GM10847 (cell line): ENCODE data around the gene TMEM39A.

ENCODE experiments used
- POLR2A ChIP-seq: IDR thresholded peaks from 2 replicates; pipeline ENCODE4 v1.6.1; 2011; ENCODE audit not compliant: insufficient read length; ENCODE audit errors: extremely low read depth

TMEM39A gene

DNA sequence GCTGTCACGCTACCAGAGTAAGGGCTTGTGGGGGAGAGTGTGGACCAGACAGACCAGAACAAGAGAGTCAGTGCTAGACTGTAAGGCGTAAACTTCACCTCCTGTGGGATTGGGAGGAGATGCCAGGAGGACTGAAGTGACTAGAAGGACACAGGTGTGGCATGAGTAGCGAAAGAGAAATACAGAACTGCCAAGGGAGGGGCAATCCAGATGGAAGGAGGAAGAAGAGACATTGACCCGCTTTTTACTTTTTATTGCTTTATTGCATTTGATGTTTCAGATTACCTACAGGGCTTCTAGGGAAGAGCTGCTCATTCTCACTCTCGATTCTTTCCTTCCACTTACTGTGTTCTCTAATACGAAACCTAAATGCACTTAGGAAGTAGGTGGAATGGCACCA, 7.5 kb upstream of the TMEM39A start:
- no peak for TF ChIP-seq POLR2A

GRCh38 chr3:119469418-119470189, 6.2 kb upstream of the TMEM39A start:
- TF ChIP-seq POLR2A: no peak

- TF ChIP-seq POLR2A: no peak
Measured at GRCh38 chr3:119468041-119468440, 4.6 kb upstream of the TMEM39A start.

DNA sequence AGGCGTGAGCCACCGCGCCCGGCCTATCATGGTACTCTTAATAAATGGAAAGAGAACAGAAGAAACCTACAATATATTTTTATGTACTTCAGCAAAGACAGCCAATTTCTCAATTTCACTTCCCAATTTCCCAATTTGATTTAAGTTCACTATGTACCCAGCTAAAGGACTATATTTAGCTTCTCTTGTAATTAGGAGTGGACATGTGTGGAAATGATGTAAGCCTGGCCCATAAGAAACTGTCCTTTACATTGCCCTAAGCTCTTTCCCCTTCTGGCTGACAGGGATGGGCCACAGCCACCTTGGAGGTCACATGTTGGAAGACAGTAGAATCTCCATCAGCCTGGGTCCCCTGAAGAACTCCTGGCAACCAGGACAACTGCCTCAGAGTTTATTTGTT, 6.2 kb downstream of the TMEM39A start:
- TF ChIP-seq POLR2A: no peak

GRCh38 chr3:119456469-119456868, 6.9 kb downstream of the TMEM39A start:
- TF ChIP-seq POLR2A: no peak

DNA sequence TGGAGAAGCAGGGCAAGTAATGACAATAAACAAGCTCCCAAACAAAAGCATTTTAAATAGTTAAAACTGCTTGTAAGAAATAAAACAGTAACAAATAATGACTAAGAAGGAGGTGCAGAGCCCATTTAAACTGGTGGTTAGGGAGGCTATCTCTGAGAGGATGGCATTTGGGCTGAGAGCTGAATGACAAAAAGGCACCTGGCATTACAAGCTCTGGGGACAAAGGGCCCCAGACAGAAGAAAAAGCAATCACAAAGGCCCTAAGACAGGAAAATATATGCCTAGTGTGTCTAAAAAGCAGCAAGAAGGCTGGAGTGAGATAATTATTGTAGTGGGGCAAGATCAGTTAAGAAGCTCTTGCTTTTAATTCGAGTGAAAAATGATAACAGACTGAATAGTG, 9.6 kb downstream of the TMEM39A start:
- TF ChIP-seq POLR2A: no peak

DNA sequence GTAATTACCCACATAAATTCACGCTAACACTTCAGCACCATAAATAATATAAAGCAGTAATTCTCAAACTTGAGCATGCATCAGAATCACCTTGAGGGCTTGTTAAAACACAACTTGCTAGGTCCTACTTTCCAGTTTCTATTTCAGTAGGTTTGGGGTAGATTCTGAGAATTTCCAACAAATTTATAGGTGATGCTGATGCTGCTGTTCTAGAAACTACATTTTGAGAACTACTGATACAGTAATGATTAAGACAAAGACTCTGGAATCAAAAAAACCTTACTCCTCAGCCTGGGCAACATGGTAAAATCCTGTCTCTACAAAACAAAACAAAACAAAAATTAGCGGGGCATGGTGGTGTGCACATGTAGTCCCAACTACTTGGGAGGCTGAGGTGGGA, 18.8 kb downstream of the TMEM39A start:
- no peak for TF ChIP-seq POLR2A

GRCh38 chr3:119443179-119443578, 20.2 kb downstream of the TMEM39A start:
- no peak for TF ChIP-seq POLR2A

DNA sequence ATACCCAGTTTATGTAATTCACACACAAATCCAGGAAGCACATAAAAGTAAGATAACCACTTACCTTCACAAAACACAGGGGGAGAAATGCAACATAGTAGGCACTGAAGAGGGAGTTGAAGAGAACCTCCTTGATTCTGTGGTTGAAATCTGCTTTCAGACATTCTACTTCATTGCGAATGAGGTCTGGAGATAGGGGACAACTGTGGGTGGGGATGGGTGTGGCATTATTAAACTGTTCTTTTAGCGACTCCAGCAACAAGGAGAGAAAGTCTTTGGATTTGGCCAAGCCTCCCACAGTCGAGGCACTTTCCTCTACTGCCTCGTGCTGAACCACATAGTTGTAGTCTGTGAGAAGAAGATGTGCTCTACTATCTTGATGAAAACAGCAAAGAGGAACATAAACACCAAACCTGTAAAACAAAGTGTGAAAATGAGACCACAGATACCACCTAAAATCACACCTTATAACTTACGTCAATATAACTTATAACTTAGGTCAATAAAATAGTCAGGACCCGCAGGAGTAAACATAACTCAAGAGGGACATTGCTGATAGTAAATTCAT, 25.6 kb downstream of the TMEM39A start:
- TF ChIP-seq POLR2A: no peak

- no peak for TF ChIP-seq POLR2A
Measured at GRCh38 chr3:119436977-119437376, 26.4 kb downstream of the TMEM39A start.

DNA sequence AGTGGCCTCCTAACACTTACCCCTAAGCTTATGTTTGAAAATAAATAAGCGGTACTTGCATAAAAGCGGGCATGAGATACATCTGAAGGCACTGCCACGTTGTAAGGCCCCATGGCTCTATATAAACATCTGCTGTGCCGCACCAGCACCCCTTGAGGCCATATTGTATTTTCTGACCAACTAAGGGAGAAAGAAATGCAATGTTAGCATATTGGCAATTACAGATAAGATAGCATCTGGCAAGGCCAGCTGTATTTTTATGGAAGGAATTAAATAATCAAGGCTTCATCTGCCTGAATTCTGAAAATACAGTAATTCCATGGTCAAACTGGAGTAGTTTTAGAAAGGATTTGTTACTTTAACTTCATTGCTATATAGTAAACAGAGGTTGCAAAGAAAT, 28.7 kb downstream of the TMEM39A start:
- TF ChIP-seq POLR2A: no peak

DNA sequence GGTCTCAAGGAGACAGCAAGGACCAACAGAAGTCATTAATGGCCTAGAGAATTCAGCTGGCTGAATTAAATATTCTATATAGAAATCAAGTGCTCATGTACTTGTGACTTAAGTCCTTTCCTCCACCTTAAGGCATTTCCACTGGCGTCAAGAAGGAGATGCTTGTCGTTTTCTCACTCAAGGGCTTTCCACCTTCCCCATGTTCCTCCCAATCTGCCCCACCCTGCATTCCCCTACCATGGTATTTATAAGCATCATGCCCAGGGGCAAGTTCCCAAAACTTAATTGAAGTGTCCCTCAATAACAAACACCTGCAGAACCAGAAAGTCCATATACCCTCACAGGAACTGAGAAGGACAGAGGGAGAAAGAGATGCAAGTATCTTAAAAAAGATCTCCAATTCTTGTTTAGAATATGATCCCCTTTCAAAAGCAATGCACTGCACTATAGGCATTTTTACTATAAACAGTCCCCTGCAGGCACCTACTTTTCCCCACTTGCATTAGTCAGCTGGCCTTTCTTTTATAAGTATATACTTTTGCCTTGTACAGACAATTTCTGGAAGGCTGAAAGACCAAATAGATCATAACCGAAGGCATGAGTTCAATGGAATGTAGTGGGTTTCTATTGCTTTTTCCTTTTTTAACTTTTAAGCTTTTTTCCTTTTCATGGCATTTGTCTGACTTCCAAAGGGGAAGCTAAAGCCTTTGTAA, 29.6 kb downstream of the TMEM39A start:
- TF ChIP-seq POLR2A: no peak

DNA sequence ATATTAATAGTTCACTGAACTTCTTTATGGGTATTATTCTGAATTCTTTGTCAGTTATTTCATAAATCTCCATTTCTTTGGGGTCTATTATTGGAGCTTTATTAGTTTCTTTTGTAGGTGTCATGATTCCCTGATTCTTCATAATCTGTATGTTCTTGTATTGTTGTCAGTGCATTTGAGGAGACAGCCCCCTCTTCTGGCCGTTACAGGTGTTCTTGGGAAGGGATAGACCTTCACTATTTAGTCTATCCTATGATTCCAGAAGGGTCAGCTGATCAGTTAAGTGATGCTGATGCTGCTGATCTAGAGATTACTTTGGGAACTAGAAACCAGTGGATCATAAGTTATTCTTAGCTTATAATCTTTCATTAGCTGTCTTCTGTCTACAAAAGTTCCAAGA, 34.9 kb downstream of the TMEM39A start:
- TF ChIP-seq POLR2A: no peak

- no peak for TF ChIP-seq POLR2A
Measured at GRCh38 chr3:119427669-119428068, 35.7 kb downstream of the TMEM39A start.

- TF ChIP-seq POLR2A: no peak
Measured at GRCh38 chr3:119420196-119420595, 43.2 kb downstream of the TMEM39A start.

DNA sequence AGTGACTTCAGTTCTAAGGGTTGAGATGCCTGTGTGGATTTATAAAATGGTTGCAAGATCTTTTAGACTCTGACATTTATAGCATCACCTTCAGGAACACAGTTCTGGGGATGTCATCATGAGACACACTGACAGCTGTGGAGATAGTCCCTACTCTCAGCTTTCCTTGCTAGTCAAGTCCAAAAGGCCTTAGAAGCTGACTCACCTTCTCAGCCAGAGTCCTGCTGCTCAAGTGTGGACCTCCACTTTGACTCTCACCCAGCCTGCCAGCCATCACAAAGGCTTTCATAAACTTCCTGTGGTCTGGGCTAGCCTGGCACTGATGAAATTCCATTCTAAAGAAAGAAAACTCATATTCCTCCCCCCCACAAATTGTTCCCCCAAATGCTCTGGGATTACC, 44.8 kb downstream of the TMEM39A start:
- TF ChIP-seq POLR2A: no peak
